ENCODE data around the gene ANTXRL.

- TF ChIP-seq EZH2 (IDR thresholded peaks at IDR 0.05; ENCODE audit: low read length, unreplicated experiment) (no peak), CTCF (conservative IDR thresholded peaks at IDR 0.05; ENCODE audit: low read depth, low read length) (no peak), EZH2phosphoT487 (IDR thresholded peaks at IDR 0.05; ENCODE audit: borderline replicate concordance, low read length) (no peak)
These were observed 9.9 kb downstream of the ANTXRL start for GRCh38 chr10:46296641-46297141.

All from PC-3 (cell line).